Breast epithelium (tissue), 3 donors: ENCODE measurements around the gene ROBO3.

Source experiments
- POLR2A ChIP-seq: fragments of 450-650 bp; IDR thresholded peaks from one replicate; pipeline ENCODE4 v1.6.1; 2016; ENCODE audit warnings: antibody characterized with exemption, mild to moderate bottlenecking, moderate library complexity
- TF ChIP-seq, protein P1 (sequence below), 3 donors: fragments of 450-650 bp; IDR thresholded peaks; one replicate each; pipeline ENCODE4 v1.5.1; 2016 to 2017; ENCODE audit warnings: antibody characterized with exemption in 3 of 3, mild to moderate bottlenecking in 3 of 3, moderate library complexity in 3 of 3

DNA sequence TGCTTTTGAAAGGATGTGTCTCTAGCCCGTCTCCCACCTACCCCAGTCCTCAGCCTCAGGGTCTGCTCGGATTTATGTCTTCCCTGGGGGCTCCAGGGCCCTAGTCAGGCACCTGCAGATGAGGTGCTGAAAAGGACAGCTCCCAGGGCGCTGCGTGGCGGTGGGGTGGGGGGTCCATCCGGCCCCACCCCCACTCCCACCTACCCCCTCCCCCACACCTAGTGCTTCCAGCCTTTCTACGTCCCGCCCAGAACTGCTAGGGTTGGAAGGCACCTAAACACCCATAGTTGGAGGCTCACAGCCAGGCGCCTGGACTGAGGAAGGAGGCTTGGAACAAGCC lies 1.4 kb upstream of the ROBO3 start:
- TF ChIP-seq, protein P1, sequence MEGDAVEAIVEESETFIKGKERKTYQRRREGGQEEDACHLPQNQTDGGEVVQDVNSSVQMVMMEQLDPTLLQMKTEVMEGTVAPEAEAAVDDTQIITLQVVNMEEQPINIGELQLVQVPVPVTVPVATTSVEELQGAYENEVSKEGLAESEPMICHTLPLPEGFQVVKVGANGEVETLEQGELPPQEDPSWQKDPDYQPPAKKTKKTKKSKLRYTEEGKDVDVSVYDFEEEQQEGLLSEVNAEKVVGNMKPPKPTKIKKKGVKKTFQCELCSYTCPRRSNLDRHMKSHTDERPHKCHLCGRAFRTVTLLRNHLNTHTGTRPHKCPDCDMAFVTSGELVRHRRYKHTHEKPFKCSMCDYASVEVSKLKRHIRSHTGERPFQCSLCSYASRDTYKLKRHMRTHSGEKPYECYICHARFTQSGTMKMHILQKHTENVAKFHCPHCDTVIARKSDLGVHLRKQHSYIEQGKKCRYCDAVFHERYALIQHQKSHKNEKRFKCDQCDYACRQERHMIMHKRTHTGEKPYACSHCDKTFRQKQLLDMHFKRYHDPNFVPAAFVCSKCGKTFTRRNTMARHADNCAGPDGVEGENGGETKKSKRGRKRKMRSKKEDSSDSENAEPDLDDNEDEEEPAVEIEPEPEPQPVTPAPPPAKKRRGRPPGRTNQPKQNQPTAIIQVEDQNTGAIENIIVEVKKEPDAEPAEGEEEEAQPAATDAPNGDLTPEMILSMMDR (IDR thresholded peaks at IDR 0.05) = no peak
- TF ChIP-seq POLR2A = no peak
